H9 (cell line): ENCODE results near the gene HMCES. TPM values are rescaled to one million over a fixed set of nuclear protein-coding genes. Genes with fewer than 3 reads are reported as not detected.

Experiments used
- DNase-seq: peaks from one replicate; pipeline ENCODE4 v3.0.0-alpha.2; 2017
- H2AFZ ChIP-seq: one replicate; pipeline ENCODE4 v1.6.1; 2013; ENCODE audit warnings: mild to moderate bottlenecking, low read length, control low read depth, moderate library complexity
- H2AK5ac ChIP-seq: 2 replicates; pipeline ENCODE4 v1.6.1; 2013; ENCODE audit warnings: low read length, control low read depth, mixed read lengths; ENCODE audit not compliant: insufficient read length
- H2BK120ac ChIP-seq: one replicate; pipeline ENCODE4 v1.6.1; 2013; ENCODE audit warnings: low read depth, mild to moderate bottlenecking, low read length, control low read depth, inconsistent platforms; ENCODE audit not compliant: poor library complexity, severe bottlenecking
- H2BK12ac ChIP-seq: 2 replicates; pipeline ENCODE4 v1.6.1; 2013; ENCODE audit warnings: low read length, control low read depth, mixed read lengths, low read depth; ENCODE audit not compliant: insufficient read length
- H2BK15ac ChIP-seq: 2 replicates; pipeline ENCODE4 v1.6.1; 2013; ENCODE audit warnings: low read depth, low read length, control low read depth
- H2BK20ac ChIP-seq: one replicate; pipeline ENCODE4 v1.6.1; 2013; ENCODE audit warnings: low read depth, mild to moderate bottlenecking, low read length, control low read depth, inconsistent platforms; ENCODE audit not compliant: poor library complexity, severe bottlenecking
- H2BK5ac ChIP-seq: 2 replicates; pipeline ENCODE4 v1.6.1; 2013; ENCODE audit warnings: low read length, control low read depth, mixed read lengths; ENCODE audit not compliant: insufficient read length
- H3K14ac ChIP-seq: 2 replicates; pipeline ENCODE4 v1.6.1; 2013; ENCODE audit warnings: low read length, control low read depth; ENCODE audit not compliant: insufficient read depth
- H3K18ac ChIP-seq: 2 replicates; pipeline ENCODE4 v1.6.1; 2013; ENCODE audit warnings: low read depth, mild to moderate bottlenecking, mixed read lengths, low read length, control low read depth; ENCODE audit not compliant: insufficient read length
- H3K23ac ChIP-seq: 2 replicates; pipeline ENCODE4 v1.6.1; 2013; ENCODE audit warnings: low read length, control low read depth, mixed read lengths, low read depth; ENCODE audit not compliant: insufficient read length
- H3K23me2 ChIP-seq: 2 replicates; pipeline ENCODE4 v1.6.1; 2013; ENCODE audit warnings: low read depth, mild to moderate bottlenecking, mixed read lengths, low read length, control low read depth; ENCODE audit not compliant: insufficient read length, poor library complexity, severe bottlenecking
- H3K27ac ChIP-seq: 2 replicates; pipeline ENCODE4 v1.5.1; 2013; ENCODE audit warnings: low read length, control low read depth, mixed read lengths, low read depth; ENCODE audit not compliant: insufficient read length
- H3K27me3 ChIP-seq: 2 replicates; pipeline ENCODE4 v1.6.1; 2013; ENCODE audit warnings: low read length, control low read depth, inconsistent platforms; ENCODE audit not compliant: insufficient read depth
- H3K4ac ChIP-seq: 2 replicates; pipeline ENCODE4 v1.6.1; 2013; ENCODE audit warnings: low read depth, mild to moderate bottlenecking, control low read depth, inconsistent platforms, low read length, moderate library complexity
- H3K4me1 ChIP-seq: 2 replicates; pipeline ENCODE4 v1.6.1; 2013; ENCODE audit warnings: low read length, control low read depth, inconsistent platforms; ENCODE audit not compliant: insufficient read depth
- H3K4me2 ChIP-seq: 2 replicates; pipeline ENCODE4 v1.6.1; 2013; ENCODE audit warnings: low read length, control low read depth, mixed read lengths; ENCODE audit not compliant: insufficient read length, insufficient read depth
- H3K56ac ChIP-seq: 2 replicates; pipeline ENCODE4 v1.6.1; 2013; ENCODE audit warnings: low read depth, mild to moderate bottlenecking, mixed read lengths, low read length, control low read depth; ENCODE audit not compliant: insufficient read length
- H3K79me1 ChIP-seq: 2 replicates; pipeline ENCODE4 v1.6.1; 2013; ENCODE audit warnings: low read depth, mild to moderate bottlenecking, moderate library complexity, low read length, control low read depth, inconsistent platforms; ENCODE audit not compliant: insufficient read depth, poor library complexity, severe bottlenecking
- H3K79me2 ChIP-seq: 2 replicates; pipeline ENCODE4 v1.6.1; 2013; ENCODE audit warnings: low read length, control low read depth, inconsistent platforms; ENCODE audit not compliant: insufficient read depth
- H3K9ac ChIP-seq: 2 replicates; pipeline ENCODE4 v1.6.1; 2013; ENCODE audit warnings: low read length, control low read depth, mixed read lengths; ENCODE audit not compliant: insufficient read length; ENCODE audit errors: extremely low read depth
- H3K9me3 ChIP-seq: one replicate; pipeline ENCODE4 v1.6.1; 2013; ENCODE audit warnings: low read depth, low read length, inconsistent platforms; ENCODE audit not compliant: control insufficient read depth
- H3T11ph ChIP-seq: one replicate; pipeline ENCODE4 v1.6.1; 2013; ENCODE audit warnings: mild to moderate bottlenecking, low read length, control low read depth, inconsistent platforms
- H4K20me1 ChIP-seq: one replicate; pipeline ENCODE4 v1.6.1; 2013; ENCODE audit not compliant: control insufficient read depth, insufficient read length, insufficient read depth
- H4K5ac ChIP-seq: 2 replicates; pipeline ENCODE4 v1.6.1; 2013; ENCODE audit warnings: low read depth, mild to moderate bottlenecking, mixed read lengths, low read length, control low read depth; ENCODE audit not compliant: insufficient read length
- H4K8ac ChIP-seq: replicated peaks from 2 replicates; pipeline ENCODE4 v1.6.1; 2013; ENCODE audit warnings: low read length, control low read depth, mixed read lengths, low read depth; ENCODE audit not compliant: insufficient read length
- H4K91ac ChIP-seq: 2 replicates; pipeline ENCODE4 v1.6.1; 2013; ENCODE audit warnings: low read depth, mild to moderate bottlenecking, moderate library complexity, mixed read lengths, low read length, control low read depth; ENCODE audit not compliant: insufficient read length
- H3K27ac Mint-ChIP-seq, 3 experiments: 2 replicates in 2 of 3; 3 replicates in 1 of 3; pipeline ENCODE4 v1.8.0; 2020 to 2021; ENCODE audit warnings: mixed read lengths in 3 of 3, mild to moderate bottlenecking in 1 of 3, moderate library complexity in 1 of 3
- H3K27me3 Mint-ChIP-seq: 2 replicates; pipeline ENCODE4 v1.8.0; 2021; ENCODE audit warnings: low read depth, mild to moderate bottlenecking, moderate library complexity, mixed read lengths
- H3K36me3 Mint-ChIP-seq, 3 experiments: 2 replicates in 2 of 3; 3 replicates in 1 of 3; pipeline ENCODE4 v1.8.0; 2020 to 2021; ENCODE audit warnings: low read depth in 3 of 3, mixed read lengths in 3 of 3; ENCODE audit not compliant: insufficient read depth in 1 of 3
- H3K4me1 Mint-ChIP-seq, 2 experiments: 2 replicates each; pipeline ENCODE4 v1.8.0; 2020; ENCODE audit warnings: mixed read lengths in 2 of 2
- H3K4me3 Mint-ChIP-seq, 2 experiments: 2 replicates in 1 of 2; 3 replicates in 1 of 2; pipeline ENCODE4 v1.8.0; 2020 to 2021; ENCODE audit warnings: mild to moderate bottlenecking in 2 of 2, mixed read lengths in 2 of 2, moderate library complexity in 1 of 2
- H3K9me3 Mint-ChIP-seq, 2 experiments: 2 replicates in 1 of 2; 3 replicates in 1 of 2; pipeline ENCODE4 v1.8.0; 2020; ENCODE audit warnings: mild to moderate bottlenecking in 2 of 2, mixed read lengths in 2 of 2, moderate library complexity in 1 of 2
- CTCF ChIP-seq: fragments of 200-600 bp; sonication (generic); conservative IDR thresholded peaks from 3 replicates; pipeline ENCODE4 v1.8.0; 2021; ENCODE audit warnings: antibody characterized with exemption, mild to moderate bottlenecking
- WGBS: extraction: QIAGEN DNeasy Blood & Tissue Kit; methylation state at CpG from one replicate; pipeline ENCODE4 v1.1.7; 2013; ENCODE audit warnings: missing lambda C conversion rate, low lambda C conversion rate, mixed read lengths; ENCODE audit not compliant: insufficient read length; ENCODE audit errors: extremely low coverage; 5-methylcytosine and 5-hydroxymethylcytosine counted together
- total RNA-seq: library from RNA; stranded (reverse); gene quantifications from 2 replicates; pipeline ENCODE4 v1.2.1, GENCODE V29; 2021

HMCES gene
- total RNA-seq, 1 experiment from 2014 or later: 52.4 TPM

DNA sequence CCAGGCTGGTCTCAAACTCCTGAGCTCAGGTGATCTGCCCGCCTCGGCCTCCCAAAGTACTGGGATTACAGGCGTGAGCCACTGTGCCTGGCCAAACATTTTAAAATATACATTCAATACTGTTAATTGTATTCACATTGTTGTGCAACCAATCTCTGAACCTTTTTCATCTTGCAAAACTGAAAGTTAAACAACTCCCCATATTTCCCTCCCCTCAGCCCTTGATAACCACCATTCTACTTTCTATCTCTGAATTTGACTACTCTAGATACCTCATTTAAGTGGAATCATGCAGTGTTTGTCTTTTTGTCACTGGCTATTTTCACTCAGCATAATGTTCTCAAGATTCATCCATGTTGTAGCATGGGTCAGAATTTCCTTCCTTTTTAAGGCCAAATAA lies 30.0 kb downstream of the HMCES start:
- H3K27me3 ChIP-seq: no peaks in the 10 kb centered on the region
- DNase-seq: no peak
- H3K18ac ChIP-seq: no peak overlapping the region
- no peak overlapping the region for H3T11ph ChIP-seq
- no peak overlapping the region for H3K56ac ChIP-seq
- H2BK12ac ChIP-seq: no peak overlapping the region
- Mint-ChIP-seq H3K4me3 (no peak overlapping the region; a peak in 1 of 5 replicates), H3K27me3 (peaks cover 3% of the 10 kb centered on the region; the same call in 1 of the 2 replicates), H3K4me1 (peaks cover 25 to 34% of the 10 kb centered on the region in 2 experiments), H3K27ac (no peak overlapping the region), H3K36me3 (peaks cover 5 to 12% (median 11%) of the 10 kb centered on the region in 3 experiments; a peak in 6 of 7 replicates), H3K9me3 (no peaks in the 10 kb centered on the region; a peak in 2 of 5 replicates)
- no peaks in the 10 kb centered on the region for H4K20me1 ChIP-seq
- no peak overlapping the region for H2AFZ ChIP-seq
- peaks cover 5% of the 10 kb centered on the region; the same call in 1 of the 2 replicates for H3K4me1 ChIP-seq
- H2BK20ac ChIP-seq: no peak overlapping the region
- H4K8ac ChIP-seq: no peak overlapping the region
- H3K23me2 ChIP-seq: no peaks in the 10 kb centered on the region
- H3K4ac ChIP-seq: no peak overlapping the region
- H3K79me1 ChIP-seq: no peaks in the 10 kb centered on the region
- H3K27ac ChIP-seq: no peak overlapping the region
- H3K14ac ChIP-seq: no peak overlapping the region
- no peak overlapping the region for H3K4me2 ChIP-seq
- no peak overlapping the region for H2BK15ac ChIP-seq
- no peak overlapping the region for H2BK120ac ChIP-seq
- TF ChIP-seq CTCF: no peak
- no peaks in the 10 kb centered on the region for H3K79me2 ChIP-seq
- whole genome bisulfite sequencing: no CpG with 5 or more reads among the region's 3 CpGs
- H4K5ac ChIP-seq: no peak overlapping the region
- no peak overlapping the region for H2AK5ac ChIP-seq
- no peak overlapping the region for H4K91ac ChIP-seq
- no peak overlapping the region for H3K23ac ChIP-seq
- no peak overlapping the region for H2BK5ac ChIP-seq
- H3K9ac ChIP-seq: no peak overlapping the region
- no peaks in the 10 kb centered on the region for H3K9me3 ChIP-seq
